B cell (primary cell): ENCODE results near the gene NDN.

ENCODE experiments used
- CTCF ChIP-seq: fragments of 200-600 bp; IDR thresholded peaks from one replicate; pipeline ENCODE4 v1.8.0; 2022; ENCODE audit warnings: antibody characterized with exemption, mild to moderate bottlenecking
- EZH2 ChIP-seq: IDR thresholded peaks from 2 replicates; pipeline ENCODE4 v1.6.1; 2012; ENCODE audit warnings: borderline replicate concordance, low read depth, mild to moderate bottlenecking, moderate library complexity, low read length; ENCODE audit not compliant: insufficient read depth, poor library complexity, severe bottlenecking

- TF ChIP-seq CTCF (no peak), EZH2 (no peak)
Measured at GRCh38 chr15:23736033-23736673, 49.0 kb upstream of the NDN start.
